HG02642 (cell line): ENCODE results near the gene PRR23E.

Source experiments
- ATAC-seq: cut with Tn5 transposase; IDR thresholded peaks from one replicate; pipeline ENCODE4 v1.9.1; 2021; ENCODE audit warnings: mild to moderate bottlenecking; ENCODE audit not compliant: unreplicated experiment, poor library complexity

PRR23E gene

GRCh38 chr3:127182848-127183714 lies 9.8 kb upstream of the PRR23E start:
- ATAC-seq = no peak

GRCh38 chr3:127183931-127184869 lies 8.7 kb upstream of the PRR23E start:
- ATAC-seq = no peak

GRCh38 chr3:127184870-127185216 lies 8.1 kb upstream of the PRR23E start:
- no peak for ATAC-seq

DNA sequence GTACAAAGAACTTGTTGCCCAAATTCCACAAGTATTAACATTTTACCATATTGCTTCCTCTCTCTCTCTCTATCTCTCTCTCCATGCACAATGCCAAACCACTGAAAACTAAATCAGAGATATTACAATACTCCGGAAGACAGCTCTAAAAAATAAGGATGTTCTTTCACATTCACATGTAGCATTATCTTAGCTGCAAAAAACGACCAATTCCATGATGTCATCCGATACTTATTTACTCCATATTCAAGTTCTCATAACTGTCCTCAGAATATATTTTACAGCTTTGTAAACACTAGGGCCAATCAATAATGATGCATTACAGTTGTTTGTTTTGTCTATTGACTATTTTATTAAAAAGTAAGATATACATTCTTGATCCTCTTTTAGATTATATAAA lies 7.7 kb upstream of the PRR23E start:
- no peak for ATAC-seq

DNA sequence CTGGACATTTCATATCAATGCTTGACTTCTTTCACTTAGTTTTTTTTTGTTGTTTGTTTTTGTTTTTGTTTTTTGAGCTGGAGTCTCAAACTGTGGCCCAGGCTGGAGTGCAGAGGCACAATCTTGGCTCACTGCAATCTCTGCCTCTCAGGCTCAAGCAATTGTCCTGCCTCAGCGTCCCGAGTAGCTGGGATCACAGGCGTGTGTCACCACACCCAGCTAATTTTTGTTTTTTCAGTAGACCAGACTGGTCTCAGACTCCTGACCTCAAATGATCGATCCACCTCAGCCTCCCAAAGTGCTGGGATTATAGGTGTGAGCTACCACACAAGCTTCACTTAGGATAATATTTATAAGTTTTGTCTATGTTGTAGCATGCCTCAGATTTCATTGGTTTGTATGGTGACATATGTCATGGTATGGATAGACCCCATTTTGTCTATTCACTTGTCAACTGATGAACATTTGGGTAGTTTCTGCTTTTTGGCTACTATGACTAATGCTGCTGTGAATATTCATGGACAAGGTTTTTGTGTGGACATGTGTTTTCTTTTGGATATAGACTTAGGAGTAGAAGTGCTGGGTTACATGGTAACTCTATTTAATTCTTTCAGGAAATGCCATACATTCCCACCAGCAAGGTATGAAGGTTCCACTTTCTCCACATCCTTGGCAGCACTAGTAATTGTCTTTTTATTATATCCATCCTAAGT lies 6.8 kb upstream of the PRR23E start:
- ATAC-seq = no peak

DNA sequence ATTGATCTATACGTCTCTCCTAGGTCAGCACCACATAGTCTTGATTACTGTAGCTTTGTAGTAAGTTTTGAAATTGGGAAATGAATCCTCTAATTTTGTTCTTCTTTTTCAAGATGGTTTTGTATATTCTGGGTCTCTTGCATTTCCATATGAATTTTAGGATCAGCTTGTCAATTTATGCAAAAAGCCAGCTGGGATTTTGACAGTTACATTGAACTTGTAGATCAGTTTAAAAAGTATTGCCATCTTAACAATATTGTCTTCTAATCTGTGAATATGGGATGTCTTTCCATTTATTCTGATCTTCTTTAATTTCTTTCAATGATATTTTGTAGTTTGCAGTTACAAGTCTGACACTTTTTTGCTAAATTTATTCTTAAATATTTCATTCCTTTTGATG lies 5.6 kb upstream of the PRR23E start:
- no peak for ATAC-seq

DNA sequence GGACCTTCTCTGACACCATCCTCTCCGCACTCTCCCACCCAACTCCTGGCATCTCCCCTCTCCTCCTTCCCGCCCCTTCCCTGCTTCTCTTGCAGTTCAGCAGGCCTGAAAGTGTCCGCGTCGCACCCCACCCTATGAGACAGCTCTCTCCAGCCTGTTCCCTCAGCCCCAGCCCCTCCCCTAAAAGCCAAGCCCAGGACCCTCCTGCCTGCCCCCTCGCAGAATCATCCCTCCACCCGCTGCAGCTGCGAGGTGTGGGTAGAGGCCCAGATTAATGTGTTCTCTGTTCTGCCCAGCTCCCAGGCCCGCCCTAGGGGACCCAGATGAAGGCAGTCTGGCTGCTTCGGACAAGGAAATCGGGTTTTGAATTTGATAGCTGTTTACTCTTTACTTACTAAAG lies 410 bp downstream of the PRR23E start:
- ATAC-seq = no peak

GRCh38 chr3:127193775-127194174 lies 844 bp downstream of the PRR23E start:
- no peak for ATAC-seq

GRCh38 chr3:127194601-127195187 lies 1.8 kb downstream of the PRR23E start:
- ATAC-seq = no peak

DNA sequence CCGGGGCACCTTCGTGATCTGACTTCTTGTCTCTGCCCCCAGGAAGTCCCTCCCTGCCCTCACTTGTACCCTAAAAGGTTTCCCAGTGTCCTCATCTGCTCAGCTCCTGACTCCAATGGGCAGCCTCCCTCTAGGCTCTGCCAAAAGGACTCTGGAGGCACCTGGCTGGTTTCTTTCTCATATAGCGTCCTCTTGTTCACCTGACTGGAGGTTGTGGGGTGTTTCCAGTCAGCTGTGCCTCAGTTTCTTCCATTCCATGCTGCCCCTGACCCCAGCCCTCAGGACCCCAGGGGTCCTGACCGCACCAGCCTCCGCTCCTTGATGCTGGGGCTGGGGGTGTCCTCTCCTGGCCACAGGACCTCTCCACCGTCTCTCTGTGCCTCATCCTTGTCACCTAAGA lies 2.5 kb downstream of the PRR23E start:
- no peak for ATAC-seq

- ATAC-seq = no peak
These were observed 3.1 kb downstream of the PRR23E start for GRCh38 chr3:127196002-127196401.

DNA sequence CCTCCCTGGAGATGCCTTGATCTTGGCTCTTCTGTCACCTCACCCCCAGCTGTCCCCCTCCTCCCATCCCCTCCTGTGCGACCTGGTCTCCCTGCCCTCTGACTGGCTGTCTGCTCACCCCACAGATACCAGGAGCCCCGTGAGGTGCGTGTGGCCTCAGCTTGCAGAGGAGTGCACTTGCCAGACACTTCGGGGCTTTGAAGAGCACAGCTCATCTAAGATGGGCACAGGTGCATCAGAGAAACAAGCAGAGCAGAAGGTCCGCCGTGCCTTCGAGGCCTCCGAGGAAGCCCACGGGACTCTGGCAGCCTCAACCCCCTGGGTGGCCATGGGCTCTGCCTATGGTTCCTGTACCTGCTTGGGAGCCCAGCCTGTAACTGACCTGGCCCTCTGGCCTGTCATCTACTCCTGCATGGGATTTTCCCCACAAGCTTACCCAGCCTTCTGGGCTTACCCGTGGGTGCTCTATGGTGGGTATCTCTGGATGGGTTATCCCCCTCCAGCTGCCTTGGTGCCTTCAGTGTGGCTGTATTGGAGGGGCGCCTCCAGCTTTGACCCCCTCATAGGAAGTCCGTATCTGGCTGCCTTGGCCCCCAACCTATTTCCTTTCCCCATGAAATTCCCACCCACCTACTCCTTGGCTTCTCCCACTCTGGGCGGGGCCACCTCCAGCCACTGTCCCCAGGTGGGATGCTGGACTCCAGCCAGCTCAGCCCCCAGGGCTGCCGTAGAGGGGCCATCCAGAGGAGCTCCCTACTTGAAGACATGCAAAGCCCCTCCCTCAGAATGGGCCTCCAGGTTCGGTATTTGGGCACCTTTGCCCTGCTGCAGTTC lies 3.8 kb downstream of the PRR23E start:
- no peak for ATAC-seq

DNA sequence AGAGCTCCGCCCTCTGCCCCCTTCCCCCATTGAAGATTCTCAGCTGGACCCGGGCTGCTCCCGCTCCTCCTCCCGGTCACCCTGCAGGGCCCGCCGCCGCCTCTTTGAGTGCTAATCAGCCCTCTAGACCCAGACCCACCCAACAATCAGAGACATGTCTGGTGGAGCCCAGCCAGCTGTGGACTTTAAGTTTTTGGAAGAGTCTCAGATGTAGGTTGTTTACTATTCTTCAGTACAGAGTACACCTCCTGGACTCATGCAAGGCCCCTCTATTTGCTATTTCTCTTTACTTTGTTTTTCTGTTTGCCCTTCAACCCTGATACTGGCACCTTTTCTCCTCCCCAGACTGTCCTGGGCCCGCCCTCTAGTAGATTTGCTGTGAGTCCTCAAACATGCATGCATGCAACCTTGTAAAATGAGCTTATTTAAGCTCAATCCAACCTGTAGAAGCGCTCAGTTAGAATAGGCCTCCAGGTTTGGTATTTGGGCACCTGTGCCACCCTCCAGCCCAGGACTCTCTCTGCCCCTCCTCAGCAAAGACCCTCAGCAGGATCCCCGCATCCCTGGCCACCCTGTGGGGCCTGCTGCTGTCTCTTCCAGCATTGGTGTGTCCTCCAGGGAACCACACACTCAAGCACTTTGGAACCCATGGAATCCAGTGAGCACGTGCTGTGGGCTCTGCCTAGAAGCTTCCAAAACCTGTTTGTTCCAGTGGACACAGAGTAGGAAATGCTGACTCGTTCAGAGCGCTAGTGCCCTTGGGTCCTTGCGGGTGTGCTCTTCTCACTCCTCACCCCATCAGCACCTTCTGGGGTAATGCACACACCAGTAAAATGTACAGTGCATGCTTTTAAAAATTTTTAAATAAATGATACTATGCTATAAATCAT lies 4.6 kb downstream of the PRR23E start:
- no peak for ATAC-seq

GRCh38 chr3:127200086-127200691 lies 7.3 kb downstream of the PRR23E start:
- ATAC-seq = no peak

GRCh38 chr3:127203024-127203423 lies 10.1 kb downstream of the PRR23E start:
- ATAC-seq = no peak

GRCh38 chr3:127204841-127205582 lies 12.1 kb downstream of the PRR23E start:
- no peak for ATAC-seq

DNA sequence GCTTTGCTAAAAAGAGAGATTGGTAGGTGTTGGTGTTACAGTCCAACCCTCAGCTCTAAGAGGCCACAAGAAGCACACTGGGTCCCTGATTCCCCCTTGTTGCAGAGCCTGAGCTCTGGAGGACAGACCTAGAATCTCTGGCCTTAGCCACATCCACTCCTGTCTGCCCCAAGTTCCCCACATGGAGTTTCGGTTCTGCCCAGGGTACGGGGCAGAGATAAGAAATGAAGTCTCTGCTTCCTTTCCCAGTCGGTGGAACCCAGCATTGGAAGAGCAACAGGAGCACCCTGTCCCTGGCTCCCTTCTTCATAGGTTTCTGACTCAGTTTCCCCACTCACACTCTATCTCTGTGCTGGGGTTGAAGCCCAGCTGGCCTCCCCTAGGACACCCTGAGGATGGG lies 13.2 kb downstream of the PRR23E start:
- no peak for ATAC-seq
